GM12865 (cell line): ENCODE measurements around the gene POU2AF1.

ENCODE experiments used
- DNase-seq: peaks from one replicate; pipeline ENCODE4 v3.0.0; 2010; ENCODE audit warnings: low read depth
- H3K4me3 ChIP-seq: 2 replicates; pipeline ENCODE4 v1.5.1; 2011; ENCODE audit warnings: mild to moderate bottlenecking, low read depth, low read length, control low read depth
- CTCF ChIP-seq: IDR thresholded peaks from 2 replicates; pipeline ENCODE4 v1.5.1; 2011; ENCODE audit warnings: low read length, control low read depth, low read depth, inconsistent platforms; ENCODE audit not compliant: insufficient read depth; ENCODE audit errors: missing control alignments

Gene POU2AF1

GRCh38 chr11:111329306-111330204, 49.5 kb downstream of the POU2AF1 start:
- no peak for TF ChIP-seq CTCF
- no peak for DNase-seq
- H3K4me3 ChIP-seq, result no peak overlapping the region

- TF ChIP-seq CTCF, result no peak
- H3K4me3 ChIP-seq, result no peak overlapping the region
- DNase-seq, result no peak
Measured at GRCh38 chr11:111327908-111328624, 51.0 kb downstream of the POU2AF1 start.

- no peak overlapping the region for H3K4me3 ChIP-seq
- DNase-seq, result no peak
- no peak for TF ChIP-seq CTCF
Measured at GRCh38 chr11:111326824-111327223, 52.3 kb downstream of the POU2AF1 start.

DNA sequence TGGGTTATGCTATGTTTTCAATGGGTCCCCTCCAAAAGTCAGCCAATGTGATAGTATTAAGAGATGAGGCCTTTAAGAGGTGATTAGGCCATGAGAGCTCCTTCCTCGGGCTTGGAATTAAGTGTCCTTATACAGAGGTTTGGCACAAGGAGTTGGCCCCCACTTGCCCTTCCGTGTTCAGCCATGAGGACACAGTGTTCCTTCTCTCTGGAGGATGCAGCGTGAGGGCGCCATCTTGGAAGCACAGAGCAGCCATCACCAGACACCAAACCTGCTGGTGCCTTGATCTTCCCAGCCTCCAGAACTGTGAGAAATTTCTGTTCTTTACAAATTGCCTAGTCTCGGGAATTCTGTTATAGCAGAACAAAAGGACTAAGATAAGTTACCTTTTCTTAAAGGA, 53.8 kb downstream of the POU2AF1 start:
- no peak overlapping the region for H3K4me3 ChIP-seq
- no peak for TF ChIP-seq CTCF
- no peak for DNase-seq

- DNase-seq, result no peak
- TF ChIP-seq CTCF, result no peak
- no peak overlapping the region for H3K4me3 ChIP-seq
Measured at GRCh38 chr11:111324277-111324720, 54.8 kb downstream of the POU2AF1 start.

DNA sequence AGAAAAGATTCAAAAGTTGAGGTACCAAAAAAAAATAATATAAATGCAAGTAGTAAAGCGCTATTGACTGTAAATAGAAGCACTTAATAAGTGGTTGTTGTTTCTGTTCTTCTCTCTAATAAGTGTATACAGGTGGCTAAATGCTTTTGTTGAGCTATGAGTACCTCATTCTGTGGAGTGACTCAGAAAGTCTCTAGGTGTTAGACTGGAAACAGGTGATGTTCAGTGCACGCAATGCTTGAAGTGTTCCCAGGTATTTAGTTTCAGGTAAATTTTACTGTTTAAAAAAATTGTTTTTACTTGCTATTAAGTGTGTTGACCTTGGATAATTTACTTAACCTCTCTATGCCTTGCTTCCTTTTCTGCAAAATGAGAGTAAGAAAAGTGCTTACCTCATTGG, 56.5 kb downstream of the POU2AF1 start:
- TF ChIP-seq CTCF, result no peak
- no peak overlapping the region for H3K4me3 ChIP-seq
- DNase-seq, result no peak
